Erythroblast (primary cell): ENCODE results near the gene ERFL.
"Not testable (repeated sequence)": the region's sequence is repeated elsewhere in the genome, so short reads cannot be mapped to it uniquely, and the experiment has no call there.

Experiments used
- GATA1 ChIP-seq: IDR thresholded peaks from 2 replicates; pipeline ENCODE4 v1.6.1; 2011; ENCODE audit warnings: low read depth, mild to moderate bottlenecking, control low read depth, low read length, moderate library complexity
- POLR2A ChIP-seq: IDR thresholded peaks from 2 replicates; pipeline ENCODE4 v1.6.1; 2011; ENCODE audit warnings: mild to moderate bottlenecking, low read length

DNA sequence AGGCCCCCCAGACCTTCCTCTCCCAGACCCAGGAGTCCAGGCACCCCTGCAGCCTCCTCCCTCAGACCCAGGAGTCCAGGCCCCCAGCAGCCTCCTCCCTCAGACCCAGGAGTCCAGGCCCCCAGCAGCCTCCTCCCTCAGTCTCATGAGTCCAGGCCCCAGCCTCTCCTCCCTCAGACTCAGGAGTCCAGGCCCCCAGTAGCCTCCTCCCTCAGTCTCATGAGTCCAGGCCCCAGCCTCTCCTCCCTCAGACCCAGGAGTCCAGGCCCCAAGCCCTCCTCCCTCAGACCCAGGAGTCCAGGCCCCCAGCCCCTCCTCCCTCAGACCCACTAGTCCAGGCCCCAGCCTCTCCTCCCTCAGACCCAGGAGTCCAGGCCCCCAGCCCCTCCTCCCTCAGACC, 11.0 kb upstream of the ERFL start:
- TF ChIP-seq POLR2A, GATA1: not testable (repeated sequence)
